Spleen (tissue), 7 donors: ENCODE data around the gene MAEA.

ENCODE experiments used
- CTCF ChIP-seq, 11 experiments: fragments of 200-600 bp in 7 of 11; fragments of 450-650 bp in 4 of 11; sonication (generic) in 4 of 11; IDR thresholded peaks in 8 of 11; conservative IDR thresholded peaks in 3 of 11; 1 replicate in 7 of 11; 2 replicates in 4 of 11; pipeline versions ENCODE4 v1.4.0 to v1.8.0; 2016 to 2021; ENCODE audit warnings: antibody characterized with exemption in 11 of 11, inconsistent platforms in 4 of 11, mild to moderate bottlenecking in 1 of 11
- POLR2A ChIP-seq, 3 donors: fragments of 450-650 bp; IDR thresholded peaks; one replicate each; pipeline ENCODE4 v1.5.1; 2017; ENCODE audit warnings: antibody characterized with exemption in 3 of 3, mild to moderate bottlenecking in 1 of 3
- donor health status: DM: no; HTN: no; CAD: no; lungs with moderate emphysema.
- donor health status: DM: no; HTN: no; CAD: no.
- donor health status: DM: no; HTN: no; CAD: no.

GRCh38 chr4:1367230-1367935, 77.7 kb downstream of the MAEA start:
- TF ChIP-seq CTCF (IDR thresholded peaks at IDR 0.05 in 8 of 11, conservative IDR thresholded peaks at IDR 0.05 in 3 of 11) (no peak), POLR2A (IDR thresholded peaks at IDR 0.05) (no peak)
